WI38 (cell line): Measurements from ENCODE around the gene BICD2.

ENCODE experiments used
- H3K4me3 ChIP-seq: 2 replicates; pipeline ENCODE4 v1.5.1; 2011; ENCODE audit warnings: low read depth, mild to moderate bottlenecking, control low read depth, low read length
- TF ChIP-seq, protein P1 (sequence below): IDR thresholded peaks from 2 replicates; pipeline ENCODE4 v1.5.1; 2012; ENCODE audit warnings: low read depth, mild to moderate bottlenecking, control low read depth, low read length

The BICD2 gene

DNA sequence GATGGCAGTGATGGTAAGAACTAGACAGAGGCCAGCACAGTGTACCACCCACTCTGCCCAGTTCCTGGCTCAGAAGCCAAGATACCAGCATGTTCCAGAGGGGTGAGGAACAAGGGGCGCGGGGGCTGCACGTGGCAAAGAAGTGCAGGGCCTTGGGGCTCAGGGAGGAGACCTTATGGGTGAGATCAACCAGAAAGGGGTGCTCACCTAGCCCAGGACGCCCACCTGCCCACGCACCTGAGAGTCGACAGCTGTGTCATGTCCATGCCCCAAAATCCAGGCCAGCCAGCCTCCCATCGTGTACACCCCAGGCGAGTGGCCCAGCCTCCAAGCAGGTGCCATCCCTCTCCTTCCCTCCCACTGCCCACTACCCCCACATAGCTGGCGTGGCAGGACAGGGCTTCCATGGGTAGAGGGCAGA, 34.9 kb downstream of the BICD2 start:
- TF ChIP-seq, protein P1, sequence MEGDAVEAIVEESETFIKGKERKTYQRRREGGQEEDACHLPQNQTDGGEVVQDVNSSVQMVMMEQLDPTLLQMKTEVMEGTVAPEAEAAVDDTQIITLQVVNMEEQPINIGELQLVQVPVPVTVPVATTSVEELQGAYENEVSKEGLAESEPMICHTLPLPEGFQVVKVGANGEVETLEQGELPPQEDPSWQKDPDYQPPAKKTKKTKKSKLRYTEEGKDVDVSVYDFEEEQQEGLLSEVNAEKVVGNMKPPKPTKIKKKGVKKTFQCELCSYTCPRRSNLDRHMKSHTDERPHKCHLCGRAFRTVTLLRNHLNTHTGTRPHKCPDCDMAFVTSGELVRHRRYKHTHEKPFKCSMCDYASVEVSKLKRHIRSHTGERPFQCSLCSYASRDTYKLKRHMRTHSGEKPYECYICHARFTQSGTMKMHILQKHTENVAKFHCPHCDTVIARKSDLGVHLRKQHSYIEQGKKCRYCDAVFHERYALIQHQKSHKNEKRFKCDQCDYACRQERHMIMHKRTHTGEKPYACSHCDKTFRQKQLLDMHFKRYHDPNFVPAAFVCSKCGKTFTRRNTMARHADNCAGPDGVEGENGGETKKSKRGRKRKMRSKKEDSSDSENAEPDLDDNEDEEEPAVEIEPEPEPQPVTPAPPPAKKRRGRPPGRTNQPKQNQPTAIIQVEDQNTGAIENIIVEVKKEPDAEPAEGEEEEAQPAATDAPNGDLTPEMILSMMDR: no peak

DNA sequence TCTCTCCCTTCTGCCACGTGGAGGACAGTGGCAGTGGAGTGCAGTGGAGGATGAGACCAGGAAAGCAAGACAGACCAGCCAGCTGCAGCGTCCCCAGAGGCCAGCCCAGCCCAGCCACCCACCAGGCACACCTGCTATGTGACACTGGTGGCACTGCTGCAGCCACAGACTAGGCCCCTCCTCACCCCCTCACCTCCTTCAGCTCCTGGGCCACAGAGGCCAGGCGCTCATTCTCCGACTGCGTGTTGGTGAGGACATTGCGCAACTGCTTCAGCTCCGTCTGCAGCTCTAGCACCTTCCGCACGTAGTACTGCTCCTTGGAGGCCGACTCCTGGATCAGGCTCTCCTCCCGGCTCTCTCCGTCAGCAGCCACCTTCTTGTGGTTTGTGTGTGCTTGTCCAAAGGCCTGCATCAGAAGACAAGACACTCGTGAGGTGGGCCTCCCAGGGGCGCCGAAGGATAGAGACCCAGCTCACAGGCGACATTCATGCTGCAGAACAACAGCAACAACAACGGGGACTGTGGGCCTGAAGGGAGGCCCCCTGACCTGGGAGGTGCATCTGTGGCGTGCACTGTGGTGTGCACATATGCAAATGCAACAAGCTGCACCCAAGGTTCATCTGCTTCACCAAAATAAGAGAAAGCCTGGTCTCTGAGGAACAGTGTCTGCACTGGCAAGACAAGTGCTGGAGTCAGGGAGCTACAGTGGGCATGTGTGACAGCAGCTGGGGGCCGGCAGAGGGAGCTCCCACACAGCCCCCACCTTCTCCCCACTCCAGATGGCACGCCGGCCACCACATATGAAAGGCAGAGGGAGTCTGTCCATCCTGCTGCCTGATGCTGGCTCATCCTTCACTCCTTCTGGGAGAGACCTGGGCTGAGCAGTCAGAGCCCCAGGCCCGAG, 35.5 kb downstream of the BICD2 start:
- TF ChIP-seq, protein P1: peak; percentile 46
- no peak overlapping the region for H3K4me3 ChIP-seq

More for the DNA sequence above, 34.9 kb downstream of the BICD2 start:
- H3K4me3 ChIP-seq: no peak overlapping the region

DNA sequence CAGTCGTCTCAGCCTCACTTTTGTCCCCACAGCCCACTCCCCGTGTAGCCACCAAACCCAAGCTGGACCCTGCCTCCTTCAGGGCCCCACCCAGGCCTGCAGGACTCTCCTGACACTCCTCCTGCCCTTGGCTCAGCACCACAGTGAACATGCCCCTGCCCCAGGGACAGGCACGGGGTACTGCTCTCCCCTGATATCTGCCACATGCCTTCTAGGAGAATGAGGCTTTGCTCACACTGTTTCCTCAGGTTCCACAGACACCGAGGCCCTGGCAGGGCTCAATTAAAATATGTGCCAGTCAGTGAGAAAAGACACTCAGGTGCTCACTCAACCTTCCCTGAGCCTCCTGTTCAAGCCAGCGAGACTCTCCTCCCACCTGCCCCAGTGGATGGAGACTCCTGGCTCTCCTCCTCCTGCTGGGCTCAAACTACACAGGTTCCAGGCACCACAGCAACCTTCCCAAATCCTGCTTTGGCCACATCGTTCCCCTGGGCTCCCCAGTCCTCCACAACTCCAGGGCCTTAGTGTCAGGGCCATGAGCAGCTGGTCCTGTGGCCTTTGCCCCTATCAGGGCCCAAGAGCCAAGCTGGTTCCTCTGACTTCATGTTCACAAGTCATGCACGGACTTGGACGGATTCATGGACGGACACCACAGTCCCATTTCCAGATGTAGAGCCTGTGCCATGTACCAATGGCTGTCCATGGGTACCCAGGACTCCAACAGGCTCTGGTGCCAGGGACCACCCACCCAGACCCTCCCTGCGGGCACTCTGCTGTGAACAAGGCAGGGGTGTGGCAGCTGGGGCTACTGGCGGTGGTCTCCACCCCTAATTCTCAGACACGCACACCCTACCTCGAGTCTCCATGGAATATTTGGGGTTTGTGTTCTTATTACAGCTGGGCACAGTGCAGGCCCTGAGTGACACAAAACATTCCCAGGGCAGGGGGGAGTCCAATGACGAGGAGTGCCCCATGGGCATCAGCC, 36.6 kb downstream of the BICD2 start:
- TF ChIP-seq, protein P1: no peak
- H3K4me3 ChIP-seq: no peak overlapping the region

DNA sequence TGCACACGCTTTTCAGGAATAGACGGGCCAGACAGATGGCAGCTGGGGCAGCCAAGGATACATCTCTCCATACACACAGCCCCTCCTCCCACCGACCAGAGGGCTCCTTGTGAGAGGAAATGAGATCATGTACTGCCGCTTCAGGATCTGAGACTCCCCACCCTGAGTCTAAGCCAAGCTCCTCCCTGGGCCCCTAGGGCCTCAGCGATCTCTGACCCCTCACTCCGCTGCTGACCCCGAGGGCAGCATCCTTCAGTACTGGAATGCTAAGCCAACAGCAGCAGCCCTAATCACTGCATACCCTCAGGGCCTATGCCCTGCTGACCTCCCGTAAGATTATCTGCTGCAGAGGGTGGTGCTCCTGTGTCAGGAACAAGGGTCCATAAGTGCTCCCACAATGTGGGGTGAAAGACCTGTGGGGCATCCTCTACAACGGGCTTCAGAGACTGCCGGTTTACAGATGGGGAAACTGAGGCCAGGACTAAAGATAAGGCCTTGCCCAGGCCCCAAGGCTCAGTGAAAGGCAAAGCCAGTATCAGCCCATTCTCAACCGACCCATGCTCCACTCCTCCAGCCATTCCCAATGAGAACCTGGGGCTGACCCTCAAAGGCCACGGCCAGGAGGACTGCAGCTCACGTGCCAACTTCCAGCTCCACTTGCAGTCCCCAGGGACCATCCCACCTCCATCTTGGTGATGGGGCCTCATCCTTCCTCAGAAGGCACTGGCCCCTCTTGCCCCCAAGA, 37.5 kb downstream of the BICD2 start:
- TF ChIP-seq, protein P1: no peak
- H3K4me3 ChIP-seq: no peak overlapping the region

DNA sequence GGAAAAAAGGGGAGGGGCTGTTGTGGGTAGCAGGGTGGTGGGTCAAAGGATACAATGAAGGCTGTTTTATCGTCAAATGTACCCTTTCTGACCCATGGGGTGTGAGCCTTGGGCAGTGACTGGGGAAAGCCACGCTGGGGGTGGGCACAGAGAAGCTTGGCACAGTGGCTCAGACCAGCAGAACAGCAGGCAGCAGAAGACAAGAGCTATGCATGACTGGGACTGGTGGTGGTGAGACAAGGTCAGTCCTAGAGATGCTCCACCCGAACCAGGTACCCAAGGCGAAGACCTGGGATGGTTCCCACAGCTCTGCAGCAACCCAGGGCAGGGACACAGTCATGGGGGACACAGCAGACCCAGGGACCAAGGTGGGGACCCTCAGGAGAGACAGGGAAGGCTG, 38.3 kb downstream of the BICD2 start:
- TF ChIP-seq, protein P1: no peak
- no peak overlapping the region for H3K4me3 ChIP-seq

DNA sequence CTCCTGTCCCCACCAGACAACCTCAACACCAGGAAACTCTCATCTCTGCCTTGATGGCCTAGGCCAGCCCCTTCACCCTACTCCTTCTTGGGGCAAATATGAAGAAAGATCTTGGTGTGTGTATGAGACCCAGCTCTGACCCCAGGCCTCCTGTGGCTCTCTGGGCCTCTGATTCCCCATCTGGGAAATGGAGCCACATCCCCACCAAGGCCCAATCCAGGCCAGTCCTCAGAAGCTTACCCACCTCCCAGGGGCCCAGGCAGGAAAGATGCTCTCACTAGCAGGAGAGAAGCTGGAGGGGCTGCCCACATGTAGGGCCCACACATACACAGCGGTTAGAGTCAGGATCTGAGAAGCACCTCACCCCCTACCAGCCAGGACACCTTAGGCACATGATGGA, 38.9 kb downstream of the BICD2 start:
- no peak overlapping the region for H3K4me3 ChIP-seq
- TF ChIP-seq, protein P1: no peak
